Measurements from ENCODE around the gene PRKN.
"Not testable (repeated sequence)": the region's sequence is repeated elsewhere in the genome, so short reads cannot be mapped to it uniquely, and the experiment has no call there.

- not testable (repeated sequence) for TF ChIP-seq TGIF2 (CRISPR knock-in tag; IDR thresholded peaks at IDR 0.05); ZNF444 (CRISPR knock-in tag; IDR thresholded peaks at IDR 0.05); ZNF518B (CRISPR knock-in tag; IDR thresholded peaks at IDR 0.05); BHLHE40 (IDR thresholded peaks at IDR 0.05; ENCODE audit: low read length); ZNF785 (CRISPR knock-in tag; IDR thresholded peaks at IDR 0.05); POLR2A (conservative IDR thresholded peaks at IDR 0.05); SIX5 (IDR thresholded peaks at IDR 0.05; ENCODE audit: borderline replicate concordance in 1 of 2, insufficient read depth in 1 of 2, low read depth in 1 of 2, low read length in 2 of 2)
- TF ChIP-seq, protein P1, sequence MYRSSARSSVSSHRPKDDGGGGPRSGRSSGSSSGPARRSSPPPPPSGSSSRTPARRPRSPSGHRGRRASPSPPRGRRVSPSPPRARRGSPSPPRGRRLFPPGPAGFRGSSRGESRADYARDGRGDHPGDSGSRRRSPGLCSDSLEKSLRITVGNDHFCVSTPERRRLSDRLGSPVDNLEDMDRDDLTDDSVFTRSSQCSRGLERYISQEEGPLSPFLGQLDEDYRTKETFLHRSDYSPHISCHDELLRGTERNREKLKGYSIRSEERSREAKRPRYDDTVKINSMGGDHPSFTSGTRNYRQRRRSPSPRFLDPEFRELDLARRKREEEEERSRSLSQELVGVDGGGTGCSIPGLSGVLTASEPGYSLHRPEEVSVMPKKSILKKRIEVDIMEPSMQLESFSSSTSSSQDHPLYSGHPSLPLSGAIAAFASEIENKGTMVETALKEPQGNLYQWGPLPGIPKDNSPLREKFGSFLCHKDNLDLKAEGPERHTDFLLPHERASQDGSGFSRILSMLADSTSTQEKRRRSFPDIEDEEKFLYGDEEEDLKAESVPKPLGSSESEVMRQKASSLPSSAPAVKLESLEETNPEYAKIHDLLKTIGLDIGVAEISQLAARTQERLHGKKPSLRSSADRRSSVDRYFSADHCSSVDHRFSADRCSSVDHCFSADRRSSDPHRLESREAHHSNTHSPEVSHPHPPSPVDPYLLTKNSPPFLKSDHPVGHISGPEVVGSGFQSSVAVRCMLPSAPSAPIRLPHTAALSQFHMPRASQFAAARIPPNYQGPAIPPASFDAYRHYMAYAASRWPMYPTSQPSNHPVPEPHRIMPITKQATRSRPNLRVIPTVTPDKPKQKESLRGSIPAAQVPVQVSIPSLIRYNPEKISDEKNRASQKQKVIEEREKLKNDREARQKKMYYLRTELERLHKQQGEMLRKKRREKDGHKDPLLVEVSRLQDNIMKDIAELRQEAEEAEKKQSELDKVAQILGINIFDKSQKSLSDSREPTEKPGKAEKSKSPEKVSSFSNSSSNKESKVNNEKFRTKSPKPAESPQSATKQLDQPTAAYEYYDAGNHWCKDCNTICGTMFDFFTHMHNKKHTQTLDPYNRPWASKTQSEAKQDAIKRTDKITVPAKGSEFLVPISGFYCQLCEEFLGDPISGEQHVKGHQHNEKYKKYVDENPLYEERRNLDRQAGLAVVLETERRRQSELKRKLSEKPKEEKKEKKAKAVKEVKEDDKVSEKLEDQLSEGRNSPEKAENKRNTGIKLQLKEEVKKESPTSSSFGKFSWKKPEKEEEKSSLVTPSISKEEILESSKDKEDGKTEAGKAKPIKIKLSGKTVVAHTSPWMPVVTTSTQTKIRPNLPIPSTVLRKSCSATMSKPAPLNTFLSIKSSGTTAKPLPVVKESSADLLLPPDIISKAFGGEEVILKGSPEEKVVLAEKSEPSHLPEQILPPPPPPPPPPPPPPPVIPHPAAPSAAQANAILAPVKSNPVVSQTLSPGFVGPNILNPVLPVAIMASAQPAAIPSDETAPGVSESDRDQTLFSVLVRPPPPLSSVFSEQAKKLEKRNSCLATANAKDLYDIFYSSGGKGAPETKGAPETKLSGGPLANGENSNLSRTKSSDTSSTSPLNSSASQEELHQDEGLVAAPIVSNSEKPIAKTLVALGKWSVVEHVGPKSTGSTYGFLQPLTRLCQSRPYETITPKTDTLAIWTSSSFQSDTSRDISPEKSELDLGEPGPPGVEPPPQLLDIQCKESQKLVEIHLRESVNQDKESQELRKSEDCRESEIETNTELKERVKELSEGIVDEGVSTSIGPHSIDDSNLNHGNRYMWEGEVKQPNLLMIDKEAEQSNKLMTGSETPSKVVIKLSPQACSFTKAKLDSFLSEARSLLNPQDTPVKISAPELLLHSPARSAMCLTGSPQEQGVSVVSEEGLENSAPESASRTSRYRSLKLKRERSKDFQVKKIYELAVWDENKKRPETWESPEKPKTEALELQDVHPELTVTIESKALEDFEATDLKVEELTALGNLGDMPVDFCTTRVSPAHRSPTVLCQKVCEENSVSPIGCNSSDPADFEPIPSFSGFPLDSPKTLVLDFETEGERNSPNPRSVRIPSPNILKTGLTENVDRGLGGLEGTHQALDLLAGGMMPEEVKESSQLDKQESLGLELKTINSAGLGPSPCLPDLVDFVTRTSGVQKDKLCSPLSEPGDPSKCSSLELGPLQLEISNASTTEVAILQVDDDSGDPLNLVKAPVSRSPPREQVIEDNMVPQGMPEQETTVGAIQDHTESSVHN (IDR thresholded peaks at IDR 0.05; ENCODE audit: borderline replicate concordance in 1 of 2, low read depth in 1 of 2), result not testable (repeated sequence)
Measured at GRCh38 chr6:161851486-161851885, 876.1 kb downstream of the PRKN start.
